K562 (cell line): Measurements from ENCODE around the gene CTAGE9.

Experiments
- CLOCK ChIP-seq: fragments of 250-450 bp; sonication (Bioruptor Pico); IDR thresholded peaks from 2 replicates; pipeline ENCODE4 v1.4.0; 2020; ENCODE audit warnings: mild to moderate bottlenecking, moderate library complexity, borderline replicate concordance
- CUX1 ChIP-seq: fragments of 200-800 bp; sonication (Bioruptor generic); IDR thresholded peaks from 2 replicates; pipeline ENCODE4 v1.6.1; 2016; ENCODE audit warnings: missing genetic modification characterization, missing compliant biosample characterization
- ETV6 ChIP-seq, 3 experiments: fragments of 150-350 bp in 1 of 3; sonication (generic) in 1 of 3; formaldehyde crosslinking in 1 of 3; IDR thresholded peaks; 2 replicates each; pipeline versions ENCODE4 v1.6.1 to v1.8.0; 2014 to 2022; ENCODE audit warnings: borderline replicate concordance in 2 of 3, low read depth in 2 of 3, antibody characterized with exemption in 1 of 3, low read length in 1 of 3, mild to moderate bottlenecking in 1 of 3, missing genetic modification reagents in 1 of 3
- KDM1A ChIP-seq, 2 experiments: fragments of 450-650 bp; IDR thresholded peaks; 2 replicates each; pipeline ENCODE4 v1.6.1; 2016; ENCODE audit warnings: mild to moderate bottlenecking in 2 of 2
- LARP7 ChIP-seq: fragments of 450-650 bp; IDR thresholded peaks from 2 replicates; pipeline ENCODE4 v1.6.1; 2016
- POLR2A ChIP-seq: fragments of 450-650 bp; conservative IDR thresholded peaks from 2 replicates; pipeline ENCODE4 v1.6.1; 2016
- PTTG1 ChIP-seq: fragments of 450-650 bp; IDR thresholded peaks from 2 replicates; pipeline ENCODE4 v1.6.1; 2016; ENCODE audit warnings: low read depth, mild to moderate bottlenecking, missing genetic modification characterization, missing compliant biosample characterization
- SETDB1 ChIP-seq: IDR thresholded peaks from one replicate; pipeline ENCODE4 v1.6.1; 2012; ENCODE audit warnings: low read length, control low read depth, inconsistent platforms
- SIN3B ChIP-seq: fragments of 450-650 bp; IDR thresholded peaks from 2 replicates; pipeline ENCODE4 v1.6.1; 2017; ENCODE audit warnings: low read depth, mild to moderate bottlenecking, moderate library complexity
- THAP7 ChIP-seq: fragments of 250-450 bp; sonication (Bioruptor Pico); IDR thresholded peaks from 2 replicates; pipeline ENCODE4 v1.5.0; 2021
- ZNF311 ChIP-seq: fragments of 250-450 bp; sonication (Bioruptor Pico); IDR thresholded peaks from 2 replicates; pipeline ENCODE4 v1.4.0; 2020; ENCODE audit warnings: mild to moderate bottlenecking, moderate library complexity
- TF ChIP-seq, protein P1 (sequence below), 3 experiments: IDR thresholded peaks in 2 of 3; conservative IDR thresholded peaks in 1 of 3; 2 replicates each; pipeline ENCODE4 v1.5.1; 2011 to 2012; ENCODE audit warnings: low read length in 3 of 3, mild to moderate bottlenecking in 3 of 3, control low read depth in 2 of 3, improper control_type of control experiment in 1 of 3, inconsistent platforms in 1 of 3, low read depth in 1 of 3, mixed read lengths in 1 of 3, moderate library complexity in 1 of 3; ENCODE audit not compliant: insufficient read depth in 2 of 3

- no peak for TF ChIP-seq POLR2A
- no peak for TF ChIP-seq PTTG1 (tag)
- no peak for TF ChIP-seq ETV6 (IDR thresholded peaks at IDR 0.05; ENCODE audit: borderline replicate concordance in 1 of 2, low read depth in 2 of 2, low read length in 1 of 2)
- no peak for TF ChIP-seq ETV6 (CRISPR knock-in tag; IDR thresholded peaks at IDR 0.05; ENCODE audit: borderline replicate concordance)
- TF ChIP-seq, protein P1, sequence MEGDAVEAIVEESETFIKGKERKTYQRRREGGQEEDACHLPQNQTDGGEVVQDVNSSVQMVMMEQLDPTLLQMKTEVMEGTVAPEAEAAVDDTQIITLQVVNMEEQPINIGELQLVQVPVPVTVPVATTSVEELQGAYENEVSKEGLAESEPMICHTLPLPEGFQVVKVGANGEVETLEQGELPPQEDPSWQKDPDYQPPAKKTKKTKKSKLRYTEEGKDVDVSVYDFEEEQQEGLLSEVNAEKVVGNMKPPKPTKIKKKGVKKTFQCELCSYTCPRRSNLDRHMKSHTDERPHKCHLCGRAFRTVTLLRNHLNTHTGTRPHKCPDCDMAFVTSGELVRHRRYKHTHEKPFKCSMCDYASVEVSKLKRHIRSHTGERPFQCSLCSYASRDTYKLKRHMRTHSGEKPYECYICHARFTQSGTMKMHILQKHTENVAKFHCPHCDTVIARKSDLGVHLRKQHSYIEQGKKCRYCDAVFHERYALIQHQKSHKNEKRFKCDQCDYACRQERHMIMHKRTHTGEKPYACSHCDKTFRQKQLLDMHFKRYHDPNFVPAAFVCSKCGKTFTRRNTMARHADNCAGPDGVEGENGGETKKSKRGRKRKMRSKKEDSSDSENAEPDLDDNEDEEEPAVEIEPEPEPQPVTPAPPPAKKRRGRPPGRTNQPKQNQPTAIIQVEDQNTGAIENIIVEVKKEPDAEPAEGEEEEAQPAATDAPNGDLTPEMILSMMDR (IDR thresholded peaks at IDR 0.05 in 2 of 3, conservative IDR thresholded peaks at IDR 0.05 in 1 of 3; ENCODE audit: insufficient read depth in 2 of 3, low read depth in 1 of 3, low read length in 3 of 3), result no peak
- TF ChIP-seq KDM1A (IDR thresholded peaks at IDR 0.05), result no peak
- TF ChIP-seq SETDB1, result no peak
- no peak for TF ChIP-seq CUX1 (CRISPR knock-in tag)
- TF ChIP-seq SIN3B, result no peak
- no peak for TF ChIP-seq CLOCK (CRISPR knock-in tag)
- no peak for TF ChIP-seq LARP7
- no peak for TF ChIP-seq ZNF311
- TF ChIP-seq THAP7 (CRISPR knock-in tag), result no peak
Observed at GRCh38 chr6:131681585-131681984, 29.2 kb downstream of the CTAGE9 start.
